ENCODE results near the gene RARS2.

- no peak for TF ChIP-seq SREBF2 (IDR thresholded peaks at IDR 0.05)
- TF ChIP-seq, protein P1, sequence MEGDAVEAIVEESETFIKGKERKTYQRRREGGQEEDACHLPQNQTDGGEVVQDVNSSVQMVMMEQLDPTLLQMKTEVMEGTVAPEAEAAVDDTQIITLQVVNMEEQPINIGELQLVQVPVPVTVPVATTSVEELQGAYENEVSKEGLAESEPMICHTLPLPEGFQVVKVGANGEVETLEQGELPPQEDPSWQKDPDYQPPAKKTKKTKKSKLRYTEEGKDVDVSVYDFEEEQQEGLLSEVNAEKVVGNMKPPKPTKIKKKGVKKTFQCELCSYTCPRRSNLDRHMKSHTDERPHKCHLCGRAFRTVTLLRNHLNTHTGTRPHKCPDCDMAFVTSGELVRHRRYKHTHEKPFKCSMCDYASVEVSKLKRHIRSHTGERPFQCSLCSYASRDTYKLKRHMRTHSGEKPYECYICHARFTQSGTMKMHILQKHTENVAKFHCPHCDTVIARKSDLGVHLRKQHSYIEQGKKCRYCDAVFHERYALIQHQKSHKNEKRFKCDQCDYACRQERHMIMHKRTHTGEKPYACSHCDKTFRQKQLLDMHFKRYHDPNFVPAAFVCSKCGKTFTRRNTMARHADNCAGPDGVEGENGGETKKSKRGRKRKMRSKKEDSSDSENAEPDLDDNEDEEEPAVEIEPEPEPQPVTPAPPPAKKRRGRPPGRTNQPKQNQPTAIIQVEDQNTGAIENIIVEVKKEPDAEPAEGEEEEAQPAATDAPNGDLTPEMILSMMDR (IDR thresholded peaks at IDR 0.05): no peak
- TF ChIP-seq, protein P2, sequence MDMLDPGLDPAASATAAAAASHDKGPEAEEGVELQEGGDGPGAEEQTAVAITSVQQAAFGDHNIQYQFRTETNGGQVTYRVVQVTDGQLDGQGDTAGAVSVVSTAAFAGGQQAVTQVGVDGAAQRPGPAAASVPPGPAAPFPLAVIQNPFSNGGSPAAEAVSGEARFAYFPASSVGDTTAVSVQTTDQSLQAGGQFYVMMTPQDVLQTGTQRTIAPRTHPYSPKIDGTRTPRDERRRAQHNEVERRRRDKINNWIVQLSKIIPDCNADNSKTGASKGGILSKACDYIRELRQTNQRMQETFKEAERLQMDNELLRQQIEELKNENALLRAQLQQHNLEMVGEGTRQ (IDR thresholded peaks at IDR 0.05): no peak
- TF ChIP-seq NPAS2 (CRISPR knock-in tag; IDR thresholded peaks at IDR 0.05; ENCODE audit: borderline replicate concordance): no peak
- TF ChIP-seq, protein P3, sequence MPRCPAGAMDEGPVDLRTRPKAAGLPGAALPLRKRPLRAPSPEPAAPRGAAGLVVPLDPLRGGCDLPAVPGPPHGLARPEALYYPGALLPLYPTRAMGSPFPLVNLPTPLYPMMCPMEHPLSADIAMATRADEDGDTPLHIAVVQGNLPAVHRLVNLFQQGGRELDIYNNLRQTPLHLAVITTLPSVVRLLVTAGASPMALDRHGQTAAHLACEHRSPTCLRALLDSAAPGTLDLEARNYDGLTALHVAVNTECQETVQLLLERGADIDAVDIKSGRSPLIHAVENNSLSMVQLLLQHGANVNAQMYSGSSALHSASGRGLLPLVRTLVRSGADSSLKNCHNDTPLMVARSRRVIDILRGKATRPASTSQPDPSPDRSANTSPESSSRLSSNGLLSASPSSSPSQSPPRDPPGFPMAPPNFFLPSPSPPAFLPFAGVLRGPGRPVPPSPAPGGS (IDR thresholded peaks at IDR 0.05): no peak
- no peak for TF ChIP-seq MYC (IDR thresholded peaks at IDR 0.05; ENCODE audit: borderline replicate concordance, low read length)
- TF ChIP-seq POLR2A (IDR thresholded peaks at IDR 0.05; ENCODE audit: low read length): no peak
These were observed 38.0 kb downstream of the RARS2 start for GRCh38 chr6:87551799-87552198.

All from A549 (cell line).